ENCODE data around the gene PZP. TPM values are rescaled to one million over a fixed set of nuclear protein-coding genes. Genes with fewer than 3 reads are reported as not detected.

The PZP gene
- total and polyA plus RNA-seq, 9 of the 15 experiments (the other 6 are each of a cell fraction or from before 2014, with no cell fraction given), result 0.01 TPM; not detected in 8

DNA sequence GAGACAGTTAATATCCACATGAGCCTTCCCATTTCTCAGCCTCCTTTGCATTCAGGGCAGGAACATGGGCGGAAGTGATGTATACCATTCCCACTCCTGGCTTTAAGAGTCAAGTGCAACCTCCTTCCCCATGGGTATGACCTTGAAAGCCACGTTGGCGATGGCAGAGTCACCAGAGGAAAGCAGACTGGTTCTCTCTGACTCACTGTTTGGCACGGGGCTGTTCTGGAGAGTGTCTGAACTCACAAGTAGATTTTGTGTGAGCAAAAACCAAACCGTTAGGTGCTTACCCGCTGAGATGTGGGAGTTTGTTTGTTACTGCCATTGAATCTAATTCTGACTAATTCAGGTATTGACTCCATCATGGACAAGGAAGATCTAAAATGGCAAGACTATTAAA lies 36.7 kb upstream of the PZP start:
- POLR2A ChIA-PET, result no interaction called here
- Histone ChIP-seq H3K4me3 (no peak overlapping the region), H3K27me3 (ENCODE audit: control insufficient read depth in 2 of 2, insufficient read depth in 2 of 2, low read length in 2 of 2) (peaks cover 5 to 12% of the 10 kb centered on the region in 2 experiments), H3K4me2 (ENCODE audit: insufficient read depth, low read length) (no peak overlapping the region), H3K9ac (ENCODE audit: insufficient read depth in 1 of 2, low read depth in 2 of 2, low read length in 2 of 2) (no peak overlapping the region), H3K9me1 (ENCODE audit: control insufficient read depth, insufficient read depth, low read length) (no peaks in the 10 kb centered on the region), H3K27ac (ENCODE audit: extremely low read depth, low read depth, low read length) (no peak overlapping the region), H2AFZ (ENCODE audit: low read depth, low read length) (no peak overlapping the region), H3K36me3 (ENCODE audit: control insufficient read depth, insufficient read depth, low read length) (no peaks in the 10 kb centered on the region), H3K4me1 (replicated peaks in 1 of 2; ENCODE audit: control insufficient read depth in 2 of 2, insufficient read depth in 2 of 2, low read length in 2 of 2) (no peaks in the 10 kb centered on the region), H4K20me1 (replicated peaks; ENCODE audit: control insufficient read depth, insufficient read depth, low read length) (no peaks in the 10 kb centered on the region), H3K9me3 (replicated peaks; ENCODE audit: control insufficient read depth, insufficient read depth, low read depth, low read length) (no peaks in the 10 kb centered on the region), H3K79me2 (ENCODE audit: control insufficient read depth, insufficient read depth, low read length) (no peaks in the 10 kb centered on the region)
- intact Hi-C loops (cut with micrococcal nuclease), result no loop called here
- BruUV-seq (replicated peaks), result no TSS peak
- in situ Hi-C loops (cut with MboI), result no loop called here
- ATAC-seq, result no peak
- 3% methylated on average over 6 of the region's 6 CpGs for WGBS (ENCODE audit: insufficient coverage, low coverage, missing lambda C conversion rate)
- no peak for DNase-seq (ENCODE audit: extremely low read depth in 1 of 4, low spot score in 3 of 4)
- FAIRE-seq, result no peak
- CTCF ChIA-PET (ENCODE audit: low intra/inter-chr PET ratio), result no interaction called here
- no peak for TF ChIP-seq TAF9B (IDR thresholded peaks at IDR 0.05; ENCODE audit: partially characterized antibody)
- TF ChIP-seq, protein P1, sequence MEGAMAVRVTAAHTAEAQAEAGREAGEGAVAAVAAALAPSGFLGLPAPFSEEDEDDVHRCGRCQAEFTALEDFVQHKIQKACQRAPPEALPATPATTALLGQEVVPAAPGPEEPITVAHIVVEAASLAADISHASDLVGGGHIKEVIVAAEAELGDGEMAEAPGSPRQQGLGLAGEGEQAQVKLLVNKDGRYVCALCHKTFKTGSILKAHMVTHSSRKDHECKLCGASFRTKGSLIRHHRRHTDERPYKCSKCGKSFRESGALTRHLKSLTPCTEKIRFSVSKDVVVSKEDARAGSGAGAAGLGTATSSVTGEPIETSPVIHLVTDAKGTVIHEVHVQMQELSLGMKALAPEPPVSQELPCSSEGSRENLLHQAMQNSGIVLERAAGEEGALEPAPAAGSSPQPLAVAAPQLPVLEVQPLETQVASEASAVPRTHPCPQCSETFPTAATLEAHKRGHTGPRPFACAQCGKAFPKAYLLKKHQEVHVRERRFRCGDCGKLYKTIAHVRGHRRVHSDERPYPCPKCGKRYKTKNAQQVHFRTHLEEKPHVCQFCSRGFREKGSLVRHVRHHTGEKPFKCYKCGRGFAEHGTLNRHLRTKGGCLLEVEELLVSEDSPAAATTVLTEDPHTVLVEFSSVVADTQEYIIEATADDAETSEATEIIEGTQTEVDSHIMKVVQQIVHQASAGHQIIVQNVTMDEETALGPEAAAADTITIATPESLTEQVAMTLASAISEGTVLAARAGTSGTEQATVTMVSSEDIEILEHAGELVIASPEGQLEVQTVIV (CRISPR knock-in tag; IDR thresholded peaks at IDR 0.05; ENCODE audit: borderline replicate concordance), result no peak
- TF ChIP-seq ZNF253 (CRISPR knock-in tag; conservative IDR thresholded peaks at IDR 0.05), result no peak
- TF ChIP-seq NFXL1 (CRISPR knock-in tag; IDR thresholded peaks at IDR 0.05), result no peak
- TF ChIP-seq ZNF778 (CRISPR knock-in tag; IDR thresholded peaks at IDR 0.05), result no peak
- TF ChIP-seq, protein P2, sequence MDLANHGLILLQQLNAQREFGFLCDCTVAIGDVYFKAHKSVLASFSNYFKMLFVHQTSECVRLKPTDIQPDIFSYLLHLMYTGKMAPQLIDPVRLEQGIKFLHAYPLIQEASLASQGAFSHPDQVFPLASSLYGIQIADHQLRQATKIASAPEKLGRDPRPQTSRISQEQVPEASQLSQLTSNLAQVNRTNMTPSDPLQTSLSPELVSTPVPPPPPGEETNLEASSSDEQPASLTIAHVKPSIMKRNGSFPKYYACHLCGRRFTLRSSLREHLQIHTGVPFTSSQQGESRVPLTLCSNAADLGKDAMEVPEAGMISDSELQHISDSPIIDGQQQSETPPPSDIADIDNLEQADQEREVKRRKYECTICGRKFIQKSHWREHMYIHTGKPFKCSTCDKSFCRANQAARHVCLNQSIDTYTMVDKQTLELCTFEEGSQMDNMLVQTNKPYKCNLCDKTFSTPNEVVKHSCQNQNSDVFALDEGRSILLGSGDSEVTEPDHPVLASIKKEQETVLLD (IDR thresholded peaks at IDR 0.05), result no peak
- TF ChIP-seq, protein P3, sequence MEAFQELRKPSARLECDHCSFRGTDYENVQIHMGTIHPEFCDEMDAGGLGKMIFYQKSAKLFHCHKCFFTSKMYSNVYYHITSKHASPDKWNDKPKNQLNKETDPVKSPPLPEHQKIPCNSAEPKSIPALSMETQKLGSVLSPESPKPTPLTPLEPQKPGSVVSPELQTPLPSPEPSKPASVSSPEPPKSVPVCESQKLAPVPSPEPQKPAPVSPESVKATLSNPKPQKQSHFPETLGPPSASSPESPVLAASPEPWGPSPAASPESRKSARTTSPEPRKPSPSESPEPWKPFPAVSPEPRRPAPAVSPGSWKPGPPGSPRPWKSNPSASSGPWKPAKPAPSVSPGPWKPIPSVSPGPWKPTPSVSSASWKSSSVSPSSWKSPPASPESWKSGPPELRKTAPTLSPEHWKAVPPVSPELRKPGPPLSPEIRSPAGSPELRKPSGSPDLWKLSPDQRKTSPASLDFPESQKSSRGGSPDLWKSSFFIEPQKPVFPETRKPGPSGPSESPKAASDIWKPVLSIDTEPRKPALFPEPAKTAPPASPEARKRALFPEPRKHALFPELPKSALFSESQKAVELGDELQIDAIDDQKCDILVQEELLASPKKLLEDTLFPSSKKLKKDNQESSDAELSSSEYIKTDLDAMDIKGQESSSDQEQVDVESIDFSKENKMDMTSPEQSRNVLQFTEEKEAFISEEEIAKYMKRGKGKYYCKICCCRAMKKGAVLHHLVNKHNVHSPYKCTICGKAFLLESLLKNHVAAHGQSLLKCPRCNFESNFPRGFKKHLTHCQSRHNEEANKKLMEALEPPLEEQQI (IDR thresholded peaks at IDR 0.05), result no peak
- TF ChIP-seq ELF1 (tag; IDR thresholded peaks at IDR 0.05), result no peak
- TF ChIP-seq, protein P4, sequence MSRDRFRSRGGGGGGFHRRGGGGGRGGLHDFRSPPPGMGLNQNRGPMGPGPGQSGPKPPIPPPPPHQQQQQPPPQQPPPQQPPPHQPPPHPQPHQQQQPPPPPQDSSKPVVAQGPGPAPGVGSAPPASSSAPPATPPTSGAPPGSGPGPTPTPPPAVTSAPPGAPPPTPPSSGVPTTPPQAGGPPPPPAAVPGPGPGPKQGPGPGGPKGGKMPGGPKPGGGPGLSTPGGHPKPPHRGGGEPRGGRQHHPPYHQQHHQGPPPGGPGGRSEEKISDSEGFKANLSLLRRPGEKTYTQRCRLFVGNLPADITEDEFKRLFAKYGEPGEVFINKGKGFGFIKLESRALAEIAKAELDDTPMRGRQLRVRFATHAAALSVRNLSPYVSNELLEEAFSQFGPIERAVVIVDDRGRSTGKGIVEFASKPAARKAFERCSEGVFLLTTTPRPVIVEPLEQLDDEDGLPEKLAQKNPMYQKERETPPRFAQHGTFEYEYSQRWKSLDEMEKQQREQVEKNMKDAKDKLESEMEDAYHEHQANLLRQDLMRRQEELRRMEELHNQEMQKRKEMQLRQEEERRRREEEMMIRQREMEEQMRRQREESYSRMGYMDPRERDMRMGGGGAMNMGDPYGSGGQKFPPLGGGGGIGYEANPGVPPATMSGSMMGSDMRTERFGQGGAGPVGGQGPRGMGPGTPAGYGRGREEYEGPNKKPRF (IDR thresholded peaks at IDR 0.05; ENCODE audit: low read depth, low read length), result no peak
